Measurements from ENCODE around the gene CCDC150.

Gene CCDC150

DNA sequence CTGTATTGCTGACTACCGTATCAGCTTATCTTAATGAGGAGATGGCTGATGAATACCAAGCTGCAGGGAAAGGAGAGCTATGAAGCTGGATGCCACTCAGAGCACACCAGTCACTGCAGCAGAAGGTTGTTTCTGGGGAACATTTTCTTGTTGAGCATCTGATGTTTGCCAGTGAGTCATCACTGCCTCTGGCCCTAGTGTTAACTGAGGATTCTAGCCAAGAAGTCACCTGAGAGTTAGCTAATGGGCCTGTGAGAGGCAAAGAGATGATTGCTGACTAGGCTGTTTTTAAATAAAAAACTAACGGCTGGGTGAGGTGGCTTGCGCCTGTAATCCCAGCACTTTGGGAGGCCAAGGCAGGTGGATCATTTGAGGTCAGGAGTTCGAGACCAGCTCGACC, 37.9 kb downstream of the CCDC150 start:
- TF ChIP-seq, protein P1, sequence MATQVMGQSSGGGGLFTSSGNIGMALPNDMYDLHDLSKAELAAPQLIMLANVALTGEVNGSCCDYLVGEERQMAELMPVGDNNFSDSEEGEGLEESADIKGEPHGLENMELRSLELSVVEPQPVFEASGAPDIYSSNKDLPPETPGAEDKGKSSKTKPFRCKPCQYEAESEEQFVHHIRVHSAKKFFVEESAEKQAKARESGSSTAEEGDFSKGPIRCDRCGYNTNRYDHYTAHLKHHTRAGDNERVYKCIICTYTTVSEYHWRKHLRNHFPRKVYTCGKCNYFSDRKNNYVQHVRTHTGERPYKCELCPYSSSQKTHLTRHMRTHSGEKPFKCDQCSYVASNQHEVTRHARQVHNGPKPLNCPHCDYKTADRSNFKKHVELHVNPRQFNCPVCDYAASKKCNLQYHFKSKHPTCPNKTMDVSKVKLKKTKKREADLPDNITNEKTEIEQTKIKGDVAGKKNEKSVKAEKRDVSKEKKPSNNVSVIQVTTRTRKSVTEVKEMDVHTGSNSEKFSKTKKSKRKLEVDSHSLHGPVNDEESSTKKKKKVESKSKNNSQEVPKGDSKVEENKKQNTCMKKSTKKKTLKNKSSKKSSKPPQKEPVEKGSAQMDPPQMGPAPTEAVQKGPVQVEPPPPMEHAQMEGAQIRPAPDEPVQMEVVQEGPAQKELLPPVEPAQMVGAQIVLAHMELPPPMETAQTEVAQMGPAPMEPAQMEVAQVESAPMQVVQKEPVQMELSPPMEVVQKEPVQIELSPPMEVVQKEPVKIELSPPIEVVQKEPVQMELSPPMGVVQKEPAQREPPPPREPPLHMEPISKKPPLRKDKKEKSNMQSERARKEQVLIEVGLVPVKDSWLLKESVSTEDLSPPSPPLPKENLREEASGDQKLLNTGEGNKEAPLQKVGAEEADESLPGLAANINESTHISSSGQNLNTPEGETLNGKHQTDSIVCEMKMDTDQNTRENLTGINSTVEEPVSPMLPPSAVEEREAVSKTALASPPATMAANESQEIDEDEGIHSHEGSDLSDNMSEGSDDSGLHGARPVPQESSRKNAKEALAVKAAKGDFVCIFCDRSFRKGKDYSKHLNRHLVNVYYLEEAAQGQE (IDR thresholded peaks at IDR 0.05; ENCODE audit: insufficient read depth in 1 of 2, low read depth in 2 of 2, low read length in 2 of 2): no peak
- TF ChIP-seq POLR2AphosphoS5 (IDR thresholded peaks at IDR 0.05; ENCODE audit: low read depth, low read length) (no peak), SIN3A (IDR thresholded peaks at IDR 0.05; ENCODE audit: borderline replicate concordance, insufficient read depth, low read length) (no peak), TAF1 (IDR thresholded peaks at IDR 0.05; ENCODE audit: borderline replicate concordance, insufficient read depth, low read length) (no peak), FOXP2 (optimal IDR thresholded peaks at IDR 0.05; ENCODE audit: borderline replicate concordance, extremely low read depth, extremely low read length, insufficient read depth) (no peak)

DNA sequence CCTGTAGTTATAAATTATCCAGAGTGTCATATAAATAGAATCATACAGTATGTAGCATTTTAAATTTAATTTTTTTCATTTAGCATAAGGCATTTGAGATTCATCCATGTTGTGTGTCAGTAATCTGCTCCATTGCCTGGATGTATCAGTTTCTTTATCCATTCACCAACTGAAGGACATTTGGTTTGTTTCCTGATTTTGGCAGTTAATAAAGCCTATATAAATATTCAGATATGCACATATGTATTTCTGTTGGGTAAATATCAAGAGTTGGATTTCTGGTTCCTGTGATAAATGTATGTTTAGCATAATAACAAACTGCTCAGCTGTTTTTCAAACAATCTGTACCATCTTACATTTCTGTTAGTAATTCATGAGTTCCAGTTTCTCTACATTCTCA, 39.9 kb downstream of the CCDC150 start:
- no peak for TF ChIP-seq POLR2AphosphoS5 (IDR thresholded peaks at IDR 0.05; ENCODE audit: low read depth, low read length)
- no peak for TF ChIP-seq TAF1 (IDR thresholded peaks at IDR 0.05; ENCODE audit: borderline replicate concordance, insufficient read depth, low read length)
- TF ChIP-seq SIN3A (IDR thresholded peaks at IDR 0.05; ENCODE audit: borderline replicate concordance, insufficient read depth, low read length): no peak
- TF ChIP-seq FOXP2 (optimal IDR thresholded peaks at IDR 0.05; ENCODE audit: borderline replicate concordance, extremely low read depth, extremely low read length, insufficient read depth): no peak
- TF ChIP-seq, protein P1 (IDR thresholded peaks at IDR 0.05; ENCODE audit: insufficient read depth in 1 of 2, low read depth in 2 of 2, low read length in 2 of 2): no peak

DNA sequence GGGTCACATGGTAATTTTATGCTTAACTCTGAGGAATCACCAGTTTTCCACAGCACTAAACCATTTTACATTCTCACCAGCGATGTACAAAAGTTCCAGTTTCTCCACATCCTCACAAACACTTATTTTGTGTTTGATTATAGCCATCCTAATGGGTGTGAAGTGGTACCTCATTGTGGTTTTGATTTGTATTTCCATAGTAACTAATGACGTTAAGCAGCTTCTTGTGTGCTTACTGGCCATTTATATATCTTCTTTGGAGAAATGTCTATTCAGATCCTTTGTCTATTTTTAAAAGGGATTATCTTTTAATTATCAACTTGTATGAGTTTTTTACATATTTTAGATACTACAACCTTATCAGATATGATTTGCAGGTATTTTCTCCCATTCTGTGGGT, 42.0 kb downstream of the CCDC150 start:
- TF ChIP-seq, protein P1 (IDR thresholded peaks at IDR 0.05; ENCODE audit: insufficient read depth in 1 of 2, low read depth in 2 of 2, low read length in 2 of 2): no peak
- TF ChIP-seq SIN3A (IDR thresholded peaks at IDR 0.05; ENCODE audit: borderline replicate concordance, insufficient read depth, low read length) (no peak), POLR2AphosphoS5 (IDR thresholded peaks at IDR 0.05; ENCODE audit: low read depth, low read length) (no peak), TAF1 (IDR thresholded peaks at IDR 0.05; ENCODE audit: borderline replicate concordance, insufficient read depth, low read length) (no peak), FOXP2 (optimal IDR thresholded peaks at IDR 0.05; ENCODE audit: borderline replicate concordance, extremely low read depth, extremely low read length, insufficient read depth) (no peak)

DNA sequence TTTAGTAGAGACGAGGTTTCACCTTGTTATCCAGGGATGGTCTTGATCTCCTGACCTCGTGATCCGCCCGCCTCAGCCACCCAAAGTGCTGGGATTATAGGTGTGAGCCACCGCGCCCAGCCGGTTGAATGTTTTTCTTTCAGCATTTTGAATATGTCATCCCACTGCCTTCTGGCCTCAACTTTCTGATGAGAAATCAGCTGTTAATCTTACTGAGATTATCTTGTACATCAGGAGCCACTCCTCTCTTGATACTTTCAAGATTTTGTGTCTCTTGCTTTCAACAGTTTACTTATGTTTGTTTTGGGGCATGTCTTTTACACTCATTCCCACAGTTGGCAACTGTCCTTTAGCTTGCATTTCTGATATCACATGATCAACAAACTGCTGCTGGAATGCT, 46.3 kb downstream of the CCDC150 start:
- TF ChIP-seq SIN3A (IDR thresholded peaks at IDR 0.05; ENCODE audit: borderline replicate concordance, insufficient read depth, low read length) (no peak), TAF1 (IDR thresholded peaks at IDR 0.05; ENCODE audit: borderline replicate concordance, insufficient read depth, low read length) (no peak), POLR2AphosphoS5 (IDR thresholded peaks at IDR 0.05; ENCODE audit: low read depth, low read length) (no peak), FOXP2 (optimal IDR thresholded peaks at IDR 0.05; ENCODE audit: borderline replicate concordance, extremely low read depth, extremely low read length, insufficient read depth) (no peak)
- TF ChIP-seq, protein P1 (IDR thresholded peaks at IDR 0.05; ENCODE audit: insufficient read depth in 1 of 2, low read depth in 2 of 2, low read length in 2 of 2): no peak

Data from PFSK-1 (cell line).